Esophagus (tissue), 2 donors: ENCODE data around the gene MKI67. TPM values are rescaled to one million over a fixed set of nuclear protein-coding genes. Genes with fewer than 3 reads are reported as not detected.

Experiments used
- H3K27ac ChIP-seq, 2 donors: one replicate each; pipeline ENCODE4 v1.5.1; 2013; ENCODE audit warnings: low read depth in 2 of 2, mild to moderate bottlenecking in 2 of 2, inconsistent platforms in 1 of 2, low read length in 1 of 2, moderate library complexity in 1 of 2
- H3K27me3 ChIP-seq, 2 donors: one replicate each; pipeline ENCODE4 v1.6.1; 2013; ENCODE audit warnings: low read length in 2 of 2, control low read depth in 1 of 2, mild to moderate bottlenecking in 1 of 2; ENCODE audit not compliant: insufficient read depth in 2 of 2, control insufficient read depth in 1 of 2
- H3K36me3 ChIP-seq, 2 donors: one replicate each; pipeline ENCODE4 v1.6.1; 2013; ENCODE audit warnings: low read length in 1 of 2; ENCODE audit not compliant: control insufficient read depth in 2 of 2, insufficient read depth in 2 of 2
- H3K4me1 ChIP-seq, 2 donors: one replicate each; pipeline ENCODE4 v1.6.1; 2013; ENCODE audit warnings: low read length in 1 of 2; ENCODE audit not compliant: control insufficient read depth in 2 of 2, insufficient read depth in 2 of 2
- H3K4me3 ChIP-seq, 2 donors: one replicate each; pipeline ENCODE4 v1.5.1; 2013; ENCODE audit warnings: low read length in 2 of 2, mild to moderate bottlenecking in 2 of 2, low read depth in 1 of 2, moderate library complexity in 1 of 2
- H3K9me3 ChIP-seq, 2 donors: one replicate each; pipeline ENCODE4 v1.6.1; 2013; ENCODE audit warnings: mild to moderate bottlenecking in 2 of 2, low read depth in 1 of 2, low read length in 1 of 2, moderate library complexity in 1 of 2; ENCODE audit not compliant: control insufficient read depth in 2 of 2, insufficient read depth in 1 of 2
- WGBS, 2 donors: extraction: QIAGEN DNeasy Blood & Tissue Kit; methylation state at CpG; one replicate each; pipeline ENCODE4 v1.1.7; 2013; 5-methylcytosine and 5-hydroxymethylcytosine counted together
- polyA plus RNA-seq, 2 donors: library from polyadenylated mRNA; stranded (reverse); fragments of 200-250 nt; gene quantifications; one replicate each; pipeline ENCODE4 v1.2.3, GENCODE V29; 2013
- donor health status: healthy with polysubstance abuse.
- donor health status: Bipolar disorder and iron deficiency.

The MKI67 gene
- polyA plus RNA-seq, 2 donors = 8.7 to 8.9 TPM

DNA sequence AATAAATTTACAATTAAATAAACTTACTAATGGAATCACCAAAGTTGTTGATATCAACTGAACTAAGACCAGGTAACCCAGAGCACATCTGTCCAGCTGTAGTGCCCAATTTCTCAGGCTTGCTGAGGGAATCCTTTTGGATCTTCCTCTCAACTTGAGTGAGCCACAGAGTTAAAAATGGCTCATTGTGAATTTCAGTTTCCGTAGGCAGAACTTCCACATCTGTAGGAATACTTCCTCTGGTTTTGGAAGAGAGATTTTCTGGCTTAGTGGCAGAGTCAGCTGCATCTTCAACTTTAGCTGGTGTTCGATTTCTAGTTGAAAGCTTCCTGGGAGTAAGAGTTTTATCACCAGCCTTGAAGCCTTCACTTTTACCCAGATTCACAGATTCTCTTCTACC, 11.3 kb downstream of the MKI67 start:
- H3K4me3 ChIP-seq = no peak overlapping the region
- H3K4me1 ChIP-seq = no peaks in the 10 kb centered on the region
- no peaks in the 10 kb centered on the region for H3K27me3 ChIP-seq
- H3K36me3 ChIP-seq = no peaks in the 10 kb centered on the region
- H3K9me3 ChIP-seq = no peaks in the 10 kb centered on the region
- WGBS, 2 donors = 88 to 96% methylated on average over 2 of the region's 2 CpGs
- no peak overlapping the region for H3K27ac ChIP-seq

- Histone ChIP-seq H3K36me3 (peaks cover 0 to 3% of the 10 kb centered on the region in 2 donors), H3K9me3 (no peaks in the 10 kb centered on the region), H3K4me1 (no peaks in the 10 kb centered on the region), H3K27ac (no peak overlapping the region), H3K27me3 (no peaks in the 10 kb centered on the region), H3K4me3 (no peak overlapping the region)
- WGBS, 2 donors = 94 to 96% methylated on average over 13 of the region's 13 CpGs
Observed at GRCh38 chr10:128113026-128113425, 13.2 kb downstream of the MKI67 start.

- Histone ChIP-seq H3K36me3 (peaks cover 0 to 3% of the 10 kb centered on the region in 2 donors), H3K4me3 (no peak overlapping the region), H3K27ac (no peak overlapping the region), H3K27me3 (no peaks in the 10 kb centered on the region), H3K4me1 (no peaks in the 10 kb centered on the region), H3K9me3 (no peaks in the 10 kb centered on the region)
- 94 to 95% methylated on average over 6 of the region's 6 CpGs for WGBS, 2 donors
Observed at GRCh38 chr10:128111696-128112095, 14.5 kb downstream of the MKI67 start.

- H3K36me3 ChIP-seq = peaks cover 0 to 3% of the 10 kb centered on the region in 2 donors
- H3K4me3 ChIP-seq = no peak overlapping the region
- no peaks in the 10 kb centered on the region for H3K4me1 ChIP-seq
- H3K27me3 ChIP-seq = no peaks in the 10 kb centered on the region
- 98 to 99% methylated on average over 3 of the region's 3 CpGs for WGBS, 2 donors
- no peak overlapping the region for H3K27ac ChIP-seq
- H3K9me3 ChIP-seq = no peaks in the 10 kb centered on the region
Observed at GRCh38 chr10:128110339-128110738, 15.9 kb downstream of the MKI67 start.

- no peak overlapping the region for H3K27ac ChIP-seq
- H3K9me3 ChIP-seq = no peaks in the 10 kb centered on the region
- H3K27me3 ChIP-seq = no peaks in the 10 kb centered on the region
- H3K4me1 ChIP-seq = no peaks in the 10 kb centered on the region
- 97 to 98% methylated on average over 4 of the region's 4 CpGs for WGBS, 2 donors
- no peak overlapping the region for H3K4me3 ChIP-seq
- H3K36me3 ChIP-seq = peaks cover 0 to 3% of the 10 kb centered on the region in 2 donors
Observed at GRCh38 chr10:128109707-128110106, 16.5 kb downstream of the MKI67 start.

DNA sequence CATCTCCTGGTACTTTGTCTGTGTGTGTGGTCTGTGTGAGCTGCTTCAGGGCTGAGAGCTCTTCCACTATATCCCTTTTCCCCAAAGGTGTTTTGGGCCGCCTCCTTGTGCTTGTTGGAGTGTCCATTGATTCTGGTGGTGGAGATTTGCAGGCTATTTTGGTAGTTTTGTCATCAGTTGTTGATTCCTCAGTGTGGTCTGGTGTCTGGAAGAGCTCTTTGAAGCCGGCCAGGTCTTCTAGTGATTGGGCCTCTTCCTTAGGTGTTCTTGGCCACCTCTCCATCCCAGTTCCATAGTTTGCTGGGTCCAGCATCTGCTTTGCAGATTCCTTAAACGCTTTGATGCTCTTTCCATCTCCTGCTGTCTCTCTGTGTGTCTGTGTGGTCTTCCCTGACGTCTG, 20.8 kb downstream of the MKI67 start:
- 97 to 98% methylated on average over 4 of the region's 4 CpGs for WGBS, 2 donors
- H3K36me3 ChIP-seq = peaks cover 0 to 6% of the 10 kb centered on the region in 2 donors

DNA sequence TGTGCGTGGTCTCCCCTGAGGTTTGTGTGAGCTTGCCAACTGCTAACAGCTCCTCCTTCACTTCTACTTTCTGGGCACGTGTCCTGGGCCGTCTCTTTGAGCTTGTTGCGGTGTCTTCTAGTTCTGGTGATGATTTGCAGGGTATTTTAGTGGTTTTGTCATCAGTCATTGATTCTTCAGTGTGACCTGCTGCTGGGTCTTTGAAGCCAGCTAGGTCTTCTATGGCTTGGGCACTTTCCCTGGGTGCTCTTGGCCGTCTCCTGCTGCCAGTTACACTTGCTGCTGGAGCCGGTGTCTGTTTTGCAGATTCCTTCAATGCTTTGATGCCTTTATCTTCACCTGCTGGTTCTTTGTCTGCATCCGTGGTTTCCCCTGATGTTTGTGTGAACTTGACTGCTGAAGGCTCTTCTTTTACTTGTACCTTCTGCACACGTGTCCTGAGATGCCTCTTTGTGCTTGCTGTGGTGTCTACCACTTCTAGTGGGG, 23.0 kb downstream of the MKI67 start:
- H3K36me3 ChIP-seq = peaks cover 0 to 4% of the 10 kb centered on the region in 2 donors
- H3K27me3 ChIP-seq = no peaks in the 10 kb centered on the region
- H3K27ac ChIP-seq = no peak overlapping the region
- WGBS, 2 donors = 86 to 88% methylated on average over 8 of the region's 8 CpGs
- H3K9me3 ChIP-seq = no peaks in the 10 kb centered on the region
- H3K4me3 ChIP-seq = no peak overlapping the region
- H3K4me1 ChIP-seq = no peaks in the 10 kb centered on the region

More for the DNA sequence above, 20.8 kb downstream of the MKI67 start:
- no peaks in the 10 kb centered on the region for H3K4me1 ChIP-seq
- H3K27me3 ChIP-seq = no peaks in the 10 kb centered on the region
- no peak overlapping the region for H3K27ac ChIP-seq
- no peaks in the 10 kb centered on the region for H3K9me3 ChIP-seq
- H3K4me3 ChIP-seq = no peak overlapping the region

- Histone ChIP-seq H3K36me3 (peaks cover 0 to 3% of the 10 kb centered on the region in 2 donors), H3K27me3 (no peaks in the 10 kb centered on the region), H3K4me3 (no peak overlapping the region), H3K27ac (no peak overlapping the region), H3K9me3 (no peaks in the 10 kb centered on the region), H3K4me1 (no peaks in the 10 kb centered on the region)
- WGBS, 2 donors = 89% methylated on average over 19 of the region's 19 CpGs
Observed at GRCh38 chr10:128102480-128103228, 23.6 kb downstream of the MKI67 start.

DNA sequence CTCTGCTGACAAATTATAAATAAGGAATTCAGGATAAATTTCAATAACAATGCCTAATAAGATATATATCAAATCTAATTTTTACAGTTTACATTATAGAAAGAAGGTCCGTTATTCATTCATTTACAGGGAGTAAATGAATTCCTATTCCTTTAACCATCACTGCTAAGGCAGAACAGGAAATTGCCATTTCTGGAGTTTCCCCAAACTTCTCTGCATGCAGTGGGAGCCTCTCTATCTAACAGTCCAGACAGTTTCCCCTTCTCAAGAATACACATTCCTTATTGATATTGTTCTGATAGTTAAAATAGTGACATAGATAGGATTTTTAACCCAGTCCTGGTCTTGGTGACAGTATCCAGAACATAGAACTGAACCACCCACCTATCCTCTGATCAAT, 24.3 kb downstream of the MKI67 start:
- peaks cover 0 to 3% of the 10 kb centered on the region in 2 donors for H3K36me3 ChIP-seq
- WGBS, 2 donors = 90 to 92% methylated on average over 1 of the region's 1 CpG
- H3K27ac ChIP-seq = no peak overlapping the region
- no peaks in the 10 kb centered on the region for H3K4me1 ChIP-seq
- no peaks in the 10 kb centered on the region for H3K27me3 ChIP-seq
- H3K9me3 ChIP-seq = no peaks in the 10 kb centered on the region
- H3K4me3 ChIP-seq = no peak overlapping the region

- H3K27me3 ChIP-seq = no peaks in the 10 kb centered on the region
- H3K4me3 ChIP-seq = no peak overlapping the region
- no peak overlapping the region for H3K27ac ChIP-seq
- H3K36me3 ChIP-seq = peaks cover 0 to 3% of the 10 kb centered on the region in 2 donors
- 95 to 97% methylated on average over 10 of the region's 10 CpGs for WGBS, 2 donors
- H3K4me1 ChIP-seq = no peaks in the 10 kb centered on the region
- H3K9me3 ChIP-seq = no peaks in the 10 kb centered on the region
Observed at GRCh38 chr10:128099901-128100300, 26.3 kb downstream of the MKI67 start.
